ENCODE results near the gene ARID1B. TPM values are rescaled to one million over a fixed set of nuclear protein-coding genes. Genes with fewer than 3 reads are reported as not detected.

Gene ARID1B
- total RNA-seq, 1 experiment from 2014 or later, result 86.3 TPM

DNA sequence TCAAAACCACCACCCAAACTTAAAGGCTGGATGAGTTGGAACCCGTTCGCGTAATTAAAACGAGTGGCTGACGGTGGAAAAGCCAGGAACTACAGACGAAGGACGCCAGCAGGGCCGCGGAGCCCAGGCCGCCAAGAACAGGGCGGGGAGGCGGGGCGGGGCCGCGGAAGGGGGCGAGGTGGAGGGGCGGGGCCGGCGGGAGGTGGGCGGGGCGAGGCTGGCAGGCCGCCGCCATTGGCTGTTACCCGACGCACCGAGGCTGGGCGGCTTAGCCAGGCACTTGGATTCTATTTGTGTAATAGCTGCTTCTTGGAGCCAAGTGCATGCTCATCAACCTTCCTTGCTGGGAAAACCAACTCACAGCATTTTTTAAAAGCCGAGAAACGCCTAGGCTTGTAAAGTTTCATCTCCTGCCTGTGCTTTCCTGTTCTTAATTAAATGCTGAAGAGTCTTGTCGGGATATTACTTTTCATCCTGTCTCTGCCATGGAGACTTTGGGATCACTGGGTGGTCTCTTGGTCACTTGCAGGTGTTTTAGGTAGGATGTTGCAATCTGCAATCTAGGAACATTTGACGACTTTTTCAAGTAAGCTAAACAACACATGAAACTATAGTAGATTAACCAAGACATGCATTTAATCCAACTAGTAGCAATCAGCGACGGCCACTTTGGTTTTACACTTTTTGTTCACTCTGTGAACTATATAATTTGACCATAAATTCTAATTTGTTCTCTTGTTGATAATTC lies 245.0 kb downstream of the ARID1B start:
- peak overlapping the region; percentile 84 for H3K4me3 ChIP-seq (ENCODE audit: low read depth, low read length, poor library complexity, severe bottlenecking)
- H3K27me3 ChIP-seq (replicated peaks; ENCODE audit: insufficient read depth, low read depth, low read length, poor library complexity), result no peaks in the 10 kb centered on the region
- CTCF ChIA-PET, result interaction anchor here (0.7 kb wide), 1 partner anchor 12 kb away, joined by 3 read pairs; no protein-coding TSS in a partner anchor
- peaks cover 5% of the 10 kb centered on the region for H3K9me3 ChIP-seq (ENCODE audit: low read depth, low read length, poor library complexity, severe bottlenecking)
- DNase-seq (ENCODE audit: low spot score), result peak; percentile 90
- intact Hi-C loops (cut with micrococcal nuclease; ENCODE audit: unreplicated experiment), result loop anchor here (2.0 kb wide), 1 partner anchor 245 kb away; the partner anchor contains the start of gene ARID1B
- no peaks in the 10 kb centered on the region for H3K36me3 ChIP-seq (ENCODE audit: insufficient read depth, low read length, poor library complexity, severe bottlenecking)
- TF ChIP-seq EZH2 (IDR thresholded peaks at IDR 0.05; ENCODE audit: borderline replicate concordance, low read depth, low read length, poor library complexity, severe bottlenecking), result no peak
- no peak for TF ChIP-seq CTCF (conservative IDR thresholded peaks at IDR 0.05; ENCODE audit: low read depth, low read length)
- BruUV-seq (replicated peaks), result TSS peak; percentile 50
- POLR2A ChIA-PET (ENCODE audit: low non-redundant PET), result interaction anchor here (0.5 kb wide), 1 partner anchor 31 kb away, joined by 3 read pairs; no protein-coding TSS in a partner anchor
- peaks cover 28% of the 10 kb centered on the region for H3K4me1 ChIP-seq (ENCODE audit: insufficient read depth, low read length, poor library complexity, severe bottlenecking)
- peak overlapping the region; percentile 97 for H3K27ac ChIP-seq (ENCODE audit: low read depth, low read length, poor library complexity, severe bottlenecking)

GRCh38 chr6:157023958-157024357 lies 246.8 kb downstream of the ARID1B start:
- Histone ChIP-seq H3K36me3 (ENCODE audit: insufficient read depth, low read length, poor library complexity, severe bottlenecking) (no peaks in the 10 kb centered on the region), H3K4me1 (ENCODE audit: insufficient read depth, low read length, poor library complexity, severe bottlenecking) (peaks cover 23% of the 10 kb centered on the region), H3K27me3 (replicated peaks; ENCODE audit: insufficient read depth, low read depth, low read length, poor library complexity) (no peaks in the 10 kb centered on the region), H3K27ac (ENCODE audit: low read depth, low read length, poor library complexity, severe bottlenecking) (no peak overlapping the region), H3K9me3 (ENCODE audit: low read depth, low read length, poor library complexity, severe bottlenecking) (peaks cover 5% of the 10 kb centered on the region), H3K4me3 (ENCODE audit: low read depth, low read length, poor library complexity, severe bottlenecking) (no peak overlapping the region)
- TF ChIP-seq EZH2 (IDR thresholded peaks at IDR 0.05; ENCODE audit: borderline replicate concordance, low read depth, low read length, poor library complexity, severe bottlenecking) (no peak), CTCF (conservative IDR thresholded peaks at IDR 0.05; ENCODE audit: low read depth, low read length) (no peak)
- ChIA-PET POLR2A (ENCODE audit: low non-redundant PET) (no interaction called here), CTCF (no interaction called here)
- BruUV-seq (replicated peaks), result no TSS peak
- DNase-seq (ENCODE audit: low spot score), result no peak
- intact Hi-C loops (cut with micrococcal nuclease; ENCODE audit: unreplicated experiment), result no loop called here

- no peaks in the 10 kb centered on the region for H3K27me3 ChIP-seq (replicated peaks; ENCODE audit: insufficient read depth, low read depth, low read length, poor library complexity)
- no peaks in the 10 kb centered on the region for H3K36me3 ChIP-seq (ENCODE audit: insufficient read depth, low read length, poor library complexity, severe bottlenecking)
- BruUV-seq (replicated peaks), result no TSS peak
- CTCF ChIA-PET, result no interaction called here
- no peak overlapping the region for H3K27ac ChIP-seq (ENCODE audit: low read depth, low read length, poor library complexity, severe bottlenecking)
- intact Hi-C loops (cut with micrococcal nuclease; ENCODE audit: unreplicated experiment), result no loop called here
- H3K9me3 ChIP-seq (ENCODE audit: low read depth, low read length, poor library complexity, severe bottlenecking), result peaks cover 5% of the 10 kb centered on the region
- DNase-seq (ENCODE audit: low spot score), result no peak
- POLR2A ChIA-PET (ENCODE audit: low non-redundant PET), result no interaction called here
- H3K4me1 ChIP-seq (ENCODE audit: insufficient read depth, low read length, poor library complexity, severe bottlenecking), result peaks cover 16% of the 10 kb centered on the region
- TF ChIP-seq CTCF (conservative IDR thresholded peaks at IDR 0.05; ENCODE audit: low read depth, low read length) (no peak), EZH2 (IDR thresholded peaks at IDR 0.05; ENCODE audit: borderline replicate concordance, low read depth, low read length, poor library complexity, severe bottlenecking) (no peak)
- H3K4me3 ChIP-seq (ENCODE audit: low read depth, low read length, poor library complexity, severe bottlenecking), result no peak overlapping the region
These were observed 247.6 kb downstream of the ARID1B start for GRCh38 chr6:157024745-157025144.
